ENCODE measurements around the gene NTNG2. TPM values are rescaled to one million over a fixed set of nuclear protein-coding genes. Genes with fewer than 3 reads are reported as not detected.

NTNG2 gene
- polyA plus RNA-seq, 1 experiment = 0.74 TPM

DNA sequence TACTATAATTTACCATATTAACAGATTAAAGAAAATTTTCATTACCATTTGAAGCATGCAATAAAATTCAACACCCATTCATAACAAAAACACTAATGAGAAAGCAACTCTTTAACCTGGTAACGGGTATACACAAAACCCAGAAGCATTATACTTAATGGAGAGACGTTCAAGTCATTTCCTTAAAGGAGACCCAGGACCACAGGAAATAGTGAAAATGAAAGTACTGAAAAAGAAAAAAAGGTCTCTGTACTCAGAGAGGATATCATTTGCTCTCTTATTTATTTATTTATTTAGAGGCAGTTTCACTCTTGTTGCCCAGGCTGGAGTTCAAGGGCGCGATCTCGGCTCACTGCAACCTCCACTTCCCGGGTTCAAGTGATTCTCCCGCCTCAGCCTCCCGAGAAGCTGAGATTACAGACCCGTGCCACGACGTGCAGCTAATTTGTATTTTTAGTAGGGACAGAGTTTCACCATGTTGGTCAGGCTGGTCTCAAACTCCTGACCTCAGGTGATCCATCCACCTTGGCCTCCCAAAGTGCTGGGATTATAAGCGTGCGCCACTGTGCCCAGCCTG, 131.4 kb downstream of the NTNG2 start:
- no peaks in the 10 kb centered on the region for H3K27me3 ChIP-seq (ENCODE audit: control insufficient read depth, insufficient read depth, low read length)
- ChIA-PET CTCF (interaction anchor here (0.9 kb wide), 1 partner anchor 24 kb away, joined by 5 read pairs; no protein-coding TSS in a partner anchor), POLR2A (no interaction called here)
- peaks cover 12% of the 10 kb centered on the region for H3K36me3 ChIP-seq (ENCODE audit: control insufficient read depth, insufficient read depth, low read length)
- no peak for DNase-seq (ENCODE audit: low read depth)
- TF ChIP-seq, protein P1, sequence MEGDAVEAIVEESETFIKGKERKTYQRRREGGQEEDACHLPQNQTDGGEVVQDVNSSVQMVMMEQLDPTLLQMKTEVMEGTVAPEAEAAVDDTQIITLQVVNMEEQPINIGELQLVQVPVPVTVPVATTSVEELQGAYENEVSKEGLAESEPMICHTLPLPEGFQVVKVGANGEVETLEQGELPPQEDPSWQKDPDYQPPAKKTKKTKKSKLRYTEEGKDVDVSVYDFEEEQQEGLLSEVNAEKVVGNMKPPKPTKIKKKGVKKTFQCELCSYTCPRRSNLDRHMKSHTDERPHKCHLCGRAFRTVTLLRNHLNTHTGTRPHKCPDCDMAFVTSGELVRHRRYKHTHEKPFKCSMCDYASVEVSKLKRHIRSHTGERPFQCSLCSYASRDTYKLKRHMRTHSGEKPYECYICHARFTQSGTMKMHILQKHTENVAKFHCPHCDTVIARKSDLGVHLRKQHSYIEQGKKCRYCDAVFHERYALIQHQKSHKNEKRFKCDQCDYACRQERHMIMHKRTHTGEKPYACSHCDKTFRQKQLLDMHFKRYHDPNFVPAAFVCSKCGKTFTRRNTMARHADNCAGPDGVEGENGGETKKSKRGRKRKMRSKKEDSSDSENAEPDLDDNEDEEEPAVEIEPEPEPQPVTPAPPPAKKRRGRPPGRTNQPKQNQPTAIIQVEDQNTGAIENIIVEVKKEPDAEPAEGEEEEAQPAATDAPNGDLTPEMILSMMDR (IDR thresholded peaks at IDR 0.05; ENCODE audit: insufficient read depth, low read depth, low read length) = no peak
- H3K4me3 ChIP-seq (ENCODE audit: low read depth, low read length) = no peak overlapping the region

Other genes with a start within 250 kb of the NTNG2 start
- gene MED27, start 82.2 kb upstream of the NTNG2 start, polyA plus RNA-seq (2011; rRNA removed) = 34.3 and 36.9 TPM in 2 replicates
- gene SETX, start 192.9 kb downstream of the NTNG2 start, polyA plus RNA-seq (2011; rRNA removed) = 15.3 and 24.4 TPM in 2 replicates
- 5.9 and 9.2 TPM in 2 replicates for gene TTF1, start 244.8 kb downstream of the NTNG2 start, polyA plus RNA-seq (2011; rRNA removed)
- not detected in 2 replicates for gene CFAP77, start 248.2 kb downstream of the NTNG2 start, polyA plus RNA-seq (2011; rRNA removed)